SK-N-SH (cell line): ENCODE measurements around the gene SAP30L. TPM values are rescaled to one million over a fixed set of nuclear protein-coding genes. Genes with fewer than 3 reads are reported as not detected.

Experiments used
- CTCF ChIA-PET: fragments of 300-600, 350-600 bp; formaldehyde crosslinking; extraction: SDS; loops from one replicate; lab custom pipeline; 2021; lab: Yijun Ruan, JAX
- POLR2A ChIA-PET: fragments of 350-600 bp; sonication (Branson Sonifier 250); formaldehyde crosslinking; extraction: SDS; loops from one replicate; lab custom pipeline; 2020; ENCODE audit warnings: antibody characterized with exemption, inconsistent platforms; lab: Yijun Ruan, JAX
- DNase-seq: peaks from one replicate; pipeline ENCODE4 v3.0.0; 2012
- H2AFZ ChIP-seq: fragments of 200-600 bp; sonication (generic); 2 replicates; pipeline ENCODE4 v1.8.1; 2016; ENCODE audit warnings: antibody characterized with exemption, mild to moderate bottlenecking, low read depth
- H3F3A ChIP-seq: fragments of 200-600 bp; sonication (generic); replicated peaks from 2 replicates; pipeline ENCODE3; 2016; ENCODE audit warnings: antibody characterized with exemption, mild to moderate bottlenecking; ENCODE audit not compliant: insufficient read depth
- H3K27ac ChIP-seq, 2 experiments: fragments of 200-500 bp in 1 of 2; fragments of 200-600 bp in 1 of 2; sonication (Bioruptor generic) in 1 of 2; sonication (generic), shearing (Covaris generic) in 1 of 2; 2 replicates each; pipeline versions ENCODE4 v1.5.1 to v1.6.1; 2014 to 2016; ENCODE audit warnings: low read depth in 2 of 2, inconsistent platforms in 1 of 2, low read length in 1 of 2, mild to moderate bottlenecking in 1 of 2, mixed read lengths in 1 of 2
- H3K27me3 ChIP-seq: fragments of 200-600 bp; sonication (generic), shearing (Covaris generic); 2 replicates; pipeline ENCODE4 v1.6.1; 2016; ENCODE audit warnings: mixed run types; ENCODE audit not compliant: insufficient read depth
- H3K36me3 ChIP-seq, 2 experiments: fragments of 200-500 bp in 1 of 2; fragments of 200-600 bp in 1 of 2; sonication (Bioruptor generic) in 1 of 2; sonication (generic) in 1 of 2; replicated peaks in 1 of 2; 2 replicates each; pipeline versions ENCODE3 to v1.5.1; 2014 to 2016; ENCODE audit warnings: low read length in 1 of 2, mild to moderate bottlenecking in 1 of 2; ENCODE audit not compliant: insufficient read depth in 2 of 2, control insufficient read depth in 1 of 2
- H3K4me1 ChIP-seq, 2 experiments: fragments of 200-500 bp in 1 of 2; fragments of 200-600 bp in 1 of 2; sonication (Bioruptor generic) in 1 of 2; sonication (generic), shearing (Covaris generic) in 1 of 2; 2 replicates each; pipeline versions ENCODE4 v1.5.1 to v1.6.1; 2014 to 2016; ENCODE audit warnings: low read depth in 1 of 2, low read length in 1 of 2, mixed run types in 1 of 2; ENCODE audit not compliant: insufficient read depth in 2 of 2, control insufficient read depth in 1 of 2
- H3K4me2 ChIP-seq: fragments of 200-600 bp; sonication (generic), shearing (Covaris generic); 2 replicates; pipeline ENCODE4 v1.6.1; 2017; ENCODE audit warnings: mixed run types
- H3K4me3 ChIP-seq, 2 experiments: fragments of 200-500 bp in 1 of 2; fragments of 200-600 bp in 1 of 2; sonication (Bioruptor generic) in 1 of 2; sonication (generic), shearing (Covaris generic) in 1 of 2; 2 replicates each; pipeline versions ENCODE4 v1.5.1 to v1.8.1; 2014 to 2016; ENCODE audit warnings: low read depth in 2 of 2, inconsistent platforms in 1 of 2, low read length in 1 of 2, mild to moderate bottlenecking in 1 of 2, mixed read lengths in 1 of 2, moderate library complexity in 1 of 2
- H3K79me2 ChIP-seq: fragments of 200-600 bp; sonication (generic); 2 replicates; pipeline ENCODE4 v1.8.1; 2017; ENCODE audit warnings: mild to moderate bottlenecking; ENCODE audit not compliant: insufficient read depth
- H3K9ac ChIP-seq: fragments of 200-600 bp; sonication (generic); 2 replicates; pipeline ENCODE4 v1.6.1; 2017; ENCODE audit warnings: mixed run types
- H3K9me2 ChIP-seq: fragments of 200-600 bp; sonication (generic); 2 replicates; pipeline ENCODE4 v1.6.1; 2017; ENCODE audit warnings: mixed run types
- H3K9me3 ChIP-seq: fragments of 200-600 bp; sonication (generic); 2 replicates; pipeline ENCODE4 v1.6.1; 2017; ENCODE audit warnings: mixed run types, mild to moderate bottlenecking, moderate library complexity
- H4K20me1 ChIP-seq: fragments of 200-600 bp; sonication (generic); 2 replicates; pipeline ENCODE4 v1.6.1; 2017; ENCODE audit warnings: mild to moderate bottlenecking, mixed run types; ENCODE audit not compliant: insufficient read depth
- EP300 ChIP-seq, 2 experiments: IDR thresholded peaks; 2 replicates each; pipeline versions ENCODE4 v1.4.0 to v1.6.1; 2012; ENCODE audit warnings: borderline replicate concordance in 1 of 2, low read depth in 1 of 2, low read length in 1 of 2
- FOXJ3 ChIP-seq: sonication (generic); formaldehyde crosslinking; IDR thresholded peaks from 2 replicates; pipeline ENCODE4 v1.5.1; 2020; ENCODE audit warnings: mild to moderate bottlenecking, missing genetic modification reagents
- FOXM1 ChIP-seq: IDR thresholded peaks from 2 replicates; pipeline ENCODE4 v1.4.0; 2012; ENCODE audit warnings: low read depth, mild to moderate bottlenecking
- GABPA ChIP-seq: IDR thresholded peaks from 2 replicates; pipeline ENCODE4 v1.4.0; 2012; ENCODE audit warnings: low read depth, mild to moderate bottlenecking
- GATA2 ChIP-seq: sonication (generic); formaldehyde crosslinking; IDR thresholded peaks from 2 replicates; pipeline ENCODE4 v1.5.0; 2020; ENCODE audit warnings: mild to moderate bottlenecking, missing genetic modification reagents
- RAD21 ChIP-seq: IDR thresholded peaks from 2 replicates; pipeline ENCODE4 v1.6.1; 2012; ENCODE audit warnings: mild to moderate bottlenecking, low read length
- RCOR1 ChIP-seq: fragments of 150-350 bp; IDR thresholded peaks from 2 replicates; pipeline ENCODE4 v1.6.1; 2017; ENCODE audit warnings: antibody characterized with exemption, low read length
- SIN3A ChIP-seq: IDR thresholded peaks from 2 replicates; pipeline ENCODE4 v1.6.1; 2012; ENCODE audit warnings: low read depth, mild to moderate bottlenecking, low read length, moderate library complexity, borderline replicate concordance
- TAF1 ChIP-seq: IDR thresholded peaks from 2 replicates; pipeline ENCODE4 v1.6.1; 2012; ENCODE audit warnings: low read depth, mild to moderate bottlenecking, low read length, moderate library complexity, borderline replicate concordance
- TCF12 ChIP-seq: IDR thresholded peaks from 2 replicates; pipeline ENCODE4 v1.4.0; 2012
- YY1 ChIP-seq: IDR thresholded peaks from 2 replicates; pipeline ENCODE4 v1.4.0; 2012; ENCODE audit warnings: low read depth, mild to moderate bottlenecking
- WGBS: methylation state at CpG from one replicate; pipeline ENCODE4 v1.1.6; 2017; ENCODE audit warnings: low lambda C conversion rate; 5-methylcytosine and 5-hydroxymethylcytosine counted together
- polyA plus RNA-seq, 3 experiments: library from polyadenylated mRNA; depleted of rRNA; stranded (reverse); fragments of >200 nt; gene quantifications; 2 replicates each; pipeline ENCODE4 v1.2.3, GENCODE V29; 2012
- TF ChIP-seq, protein P1 (sequence below): IDR thresholded peaks from 2 replicates; pipeline ENCODE4 v1.6.1; 2012; ENCODE audit warnings: mild to moderate bottlenecking, low read depth, low read length, moderate library complexity
- TF ChIP-seq, protein P2 (sequence below): fragments of 150-350 bp; IDR thresholded peaks from 2 replicates; pipeline ENCODE4 v1.6.1; 2017; ENCODE audit warnings: antibody characterized with exemption, low read length, low read depth, borderline replicate concordance

SAP30L gene
- polyA plus RNA-seq, 1 of the 3 experiments (the other 2 are of a cell fraction), result 26.6 TPM

DNA sequence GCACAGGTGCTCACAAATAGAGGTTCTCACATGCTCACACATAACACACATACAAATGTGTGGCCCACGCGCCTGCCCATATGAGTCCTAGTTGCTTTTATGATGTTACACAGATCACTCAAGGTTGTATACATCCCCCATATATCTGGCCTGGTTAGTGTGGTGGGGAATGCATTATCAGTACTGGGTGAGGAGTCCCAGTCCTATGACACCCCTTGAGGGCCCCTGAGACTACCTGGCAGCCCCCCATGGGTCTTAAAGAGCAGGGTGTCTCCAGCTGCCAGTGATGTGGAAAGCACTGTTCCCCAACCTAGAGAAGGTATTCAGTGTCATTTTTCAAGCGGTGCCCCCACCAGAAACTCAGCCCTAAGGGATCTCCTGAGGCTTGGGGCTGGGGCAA, 35.0 kb downstream of the SAP30L start:
- Histone ChIP-seq H3K4me3 (no peak overlapping the region), H3K36me3 (no peaks in the 10 kb centered on the region), H3K27ac (no peak overlapping the region), H2AFZ (no peak overlapping the region), H3K4me1 (peaks cover 0 to 58% of the 10 kb centered on the region in 2 experiments; a peak in 2 of 4 replicates), H3K9me3 (no peaks in the 10 kb centered on the region), H3K9ac (no peak overlapping the region), H3K27me3 (peaks cover 97% of the 10 kb centered on the region), H3K9me2 (no peaks in the 10 kb centered on the region), H4K20me1 (no peaks in the 10 kb centered on the region), H3K79me2 (no peaks in the 10 kb centered on the region), H3F3A (no peaks in the 10 kb centered on the region), H3K4me2 (no peak overlapping the region)
- CTCF ChIA-PET, result interaction anchor here (1.1 to 1.8 kb wide), 3 partner anchors 13 to 129 kb away, joined by 3 to 8 read pairs (median 3); no protein-coding TSS in a partner anchor
- DNase-seq, result no peak
- 91% methylated on average over 3 of the region's 3 CpGs for WGBS
- POLR2A ChIA-PET, result interaction anchor here (1.0 kb wide), 1 partner anchor 24 kb away, joined by 5 read pairs; no protein-coding TSS in a partner anchor
- TF ChIP-seq YY1 (no peak), FOXJ3 (CRISPR knock-in tag) (no peak), TAF1 (no peak), RCOR1 (no peak), TCF12 (no peak), FOXM1 (no peak), GATA2 (no peak), GABPA (no peak), EP300 (IDR thresholded peaks at IDR 0.05; ENCODE audit: borderline replicate concordance in 1 of 2, low read depth in 1 of 2, low read length in 1 of 2) (no peak), SIN3A (no peak), RAD21 (no peak)
- TF ChIP-seq, protein P1, sequence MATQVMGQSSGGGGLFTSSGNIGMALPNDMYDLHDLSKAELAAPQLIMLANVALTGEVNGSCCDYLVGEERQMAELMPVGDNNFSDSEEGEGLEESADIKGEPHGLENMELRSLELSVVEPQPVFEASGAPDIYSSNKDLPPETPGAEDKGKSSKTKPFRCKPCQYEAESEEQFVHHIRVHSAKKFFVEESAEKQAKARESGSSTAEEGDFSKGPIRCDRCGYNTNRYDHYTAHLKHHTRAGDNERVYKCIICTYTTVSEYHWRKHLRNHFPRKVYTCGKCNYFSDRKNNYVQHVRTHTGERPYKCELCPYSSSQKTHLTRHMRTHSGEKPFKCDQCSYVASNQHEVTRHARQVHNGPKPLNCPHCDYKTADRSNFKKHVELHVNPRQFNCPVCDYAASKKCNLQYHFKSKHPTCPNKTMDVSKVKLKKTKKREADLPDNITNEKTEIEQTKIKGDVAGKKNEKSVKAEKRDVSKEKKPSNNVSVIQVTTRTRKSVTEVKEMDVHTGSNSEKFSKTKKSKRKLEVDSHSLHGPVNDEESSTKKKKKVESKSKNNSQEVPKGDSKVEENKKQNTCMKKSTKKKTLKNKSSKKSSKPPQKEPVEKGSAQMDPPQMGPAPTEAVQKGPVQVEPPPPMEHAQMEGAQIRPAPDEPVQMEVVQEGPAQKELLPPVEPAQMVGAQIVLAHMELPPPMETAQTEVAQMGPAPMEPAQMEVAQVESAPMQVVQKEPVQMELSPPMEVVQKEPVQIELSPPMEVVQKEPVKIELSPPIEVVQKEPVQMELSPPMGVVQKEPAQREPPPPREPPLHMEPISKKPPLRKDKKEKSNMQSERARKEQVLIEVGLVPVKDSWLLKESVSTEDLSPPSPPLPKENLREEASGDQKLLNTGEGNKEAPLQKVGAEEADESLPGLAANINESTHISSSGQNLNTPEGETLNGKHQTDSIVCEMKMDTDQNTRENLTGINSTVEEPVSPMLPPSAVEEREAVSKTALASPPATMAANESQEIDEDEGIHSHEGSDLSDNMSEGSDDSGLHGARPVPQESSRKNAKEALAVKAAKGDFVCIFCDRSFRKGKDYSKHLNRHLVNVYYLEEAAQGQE, result no peak
- TF ChIP-seq, protein P2, sequence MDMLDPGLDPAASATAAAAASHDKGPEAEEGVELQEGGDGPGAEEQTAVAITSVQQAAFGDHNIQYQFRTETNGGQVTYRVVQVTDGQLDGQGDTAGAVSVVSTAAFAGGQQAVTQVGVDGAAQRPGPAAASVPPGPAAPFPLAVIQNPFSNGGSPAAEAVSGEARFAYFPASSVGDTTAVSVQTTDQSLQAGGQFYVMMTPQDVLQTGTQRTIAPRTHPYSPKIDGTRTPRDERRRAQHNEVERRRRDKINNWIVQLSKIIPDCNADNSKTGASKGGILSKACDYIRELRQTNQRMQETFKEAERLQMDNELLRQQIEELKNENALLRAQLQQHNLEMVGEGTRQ, result no peak
